Progenitor cell of endocrine pancreas (in vitro differentiated cells): ENCODE data around the gene TXNDC11. TPM values are rescaled to one million over a fixed set of nuclear protein-coding genes. Genes with fewer than 3 reads are reported as not detected.

Source experiments
- DNase-seq: peaks from one replicate; pipeline ENCODE4 v3.0.0; 2021; ENCODE audit warnings: low spot score; ENCODE audit not compliant: unreplicated experiment
- H3K27ac Mint-ChIP-seq: 2 replicates; pipeline ENCODE4 v1.8.0; 2021; ENCODE audit warnings: mild to moderate bottlenecking, moderate library complexity, mixed read lengths
- H3K27me3 Mint-ChIP-seq: 2 replicates; pipeline ENCODE4 v1.8.0; 2021; ENCODE audit warnings: mixed read lengths
- H3K36me3 Mint-ChIP-seq: 2 replicates; pipeline ENCODE4 v1.8.0; 2022; ENCODE audit warnings: mixed read lengths; ENCODE audit not compliant: insufficient read depth
- H3K4me1 Mint-ChIP-seq: 2 replicates; pipeline ENCODE4 v1.8.0; 2021; ENCODE audit warnings: low read depth, mixed read lengths
- H3K4me3 Mint-ChIP-seq: 2 replicates; pipeline ENCODE4 v1.8.0; 2021; ENCODE audit warnings: low read depth, mild to moderate bottlenecking, moderate library complexity, mixed read lengths
- H3K9me3 Mint-ChIP-seq: 2 replicates; pipeline ENCODE4 v1.8.0; 2021; ENCODE audit warnings: low read depth, mixed read lengths
- total RNA-seq: library from RNA; stranded (reverse); gene quantifications from 2 replicates; pipeline ENCODE4 v1.2.1, GENCODE V29; 2021
- TF ChIP-seq, protein P1 (sequence below): fragments of 200-600 bp; sonication (generic); IDR thresholded peaks from one replicate; pipeline ENCODE4 v1.5.0; 2021; ENCODE audit warnings: antibody characterized with exemption, mild to moderate bottlenecking; ENCODE audit not compliant: unreplicated experiment

The TXNDC11 gene
- total RNA-seq, 1 donor from 2014 or later = 30.8 TPM

DNA sequence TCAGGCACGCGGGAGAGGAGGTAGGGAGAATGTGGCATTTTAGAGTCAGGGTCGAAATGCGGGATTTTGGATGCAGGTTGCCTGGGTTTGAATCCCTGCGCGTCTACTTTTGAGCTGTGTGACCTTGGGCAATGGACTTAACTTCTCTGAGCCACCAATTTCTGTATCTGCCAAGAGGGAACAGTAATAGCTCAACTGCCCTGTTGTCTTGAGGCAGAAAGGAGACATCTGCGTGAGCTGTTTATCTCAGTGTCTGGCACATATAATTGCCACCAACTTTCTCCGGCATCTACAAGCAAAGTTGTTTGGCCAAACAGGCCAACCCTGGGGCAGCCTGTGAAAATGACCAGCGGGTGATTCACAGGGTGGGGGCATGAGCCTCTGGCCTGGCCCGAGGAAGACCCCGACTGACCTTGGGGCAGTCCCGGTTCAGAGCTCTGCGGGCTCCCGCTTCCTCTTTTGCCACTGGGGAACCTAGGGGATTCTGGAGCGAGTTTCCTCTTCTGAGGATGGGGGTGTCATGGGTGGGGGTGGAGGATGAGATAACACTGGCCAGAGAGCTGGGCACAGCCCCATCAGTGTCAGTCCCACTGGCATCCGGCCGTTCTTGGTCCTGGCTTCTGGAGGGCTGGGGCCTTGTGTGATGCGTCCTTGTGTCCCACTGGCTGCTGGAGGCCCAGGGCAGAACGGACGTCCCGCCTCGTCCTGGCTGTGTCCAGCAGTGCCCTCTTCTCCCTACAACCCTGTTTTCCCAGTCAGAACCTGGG lies 73.1 kb downstream of the TXNDC11 start:
- Mint-ChIP-seq H3K9me3 (no peaks in the 10 kb centered on the region), H3K27ac (peak overlapping the region; percentile 91), H3K4me3 (peak overlapping the region; percentile 80), H3K4me1 (peaks cover 23% of the 10 kb centered on the region), H3K27me3 (peaks cover 12% of the 10 kb centered on the region), H3K36me3 (peaks cover 1% of the 10 kb centered on the region)
- no peak for DNase-seq
- TF ChIP-seq, protein P1, sequence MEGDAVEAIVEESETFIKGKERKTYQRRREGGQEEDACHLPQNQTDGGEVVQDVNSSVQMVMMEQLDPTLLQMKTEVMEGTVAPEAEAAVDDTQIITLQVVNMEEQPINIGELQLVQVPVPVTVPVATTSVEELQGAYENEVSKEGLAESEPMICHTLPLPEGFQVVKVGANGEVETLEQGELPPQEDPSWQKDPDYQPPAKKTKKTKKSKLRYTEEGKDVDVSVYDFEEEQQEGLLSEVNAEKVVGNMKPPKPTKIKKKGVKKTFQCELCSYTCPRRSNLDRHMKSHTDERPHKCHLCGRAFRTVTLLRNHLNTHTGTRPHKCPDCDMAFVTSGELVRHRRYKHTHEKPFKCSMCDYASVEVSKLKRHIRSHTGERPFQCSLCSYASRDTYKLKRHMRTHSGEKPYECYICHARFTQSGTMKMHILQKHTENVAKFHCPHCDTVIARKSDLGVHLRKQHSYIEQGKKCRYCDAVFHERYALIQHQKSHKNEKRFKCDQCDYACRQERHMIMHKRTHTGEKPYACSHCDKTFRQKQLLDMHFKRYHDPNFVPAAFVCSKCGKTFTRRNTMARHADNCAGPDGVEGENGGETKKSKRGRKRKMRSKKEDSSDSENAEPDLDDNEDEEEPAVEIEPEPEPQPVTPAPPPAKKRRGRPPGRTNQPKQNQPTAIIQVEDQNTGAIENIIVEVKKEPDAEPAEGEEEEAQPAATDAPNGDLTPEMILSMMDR = no peak

- TF ChIP-seq, protein P1 = no peak
- peak overlapping the region; percentile 80 for H3K4me3 Mint-ChIP-seq
- H3K4me1 Mint-ChIP-seq = peaks cover 23% of the 10 kb centered on the region
- no peak for DNase-seq
- H3K9me3 Mint-ChIP-seq = no peaks in the 10 kb centered on the region
- H3K27ac Mint-ChIP-seq = peak overlapping the region; percentile 91
- H3K36me3 Mint-ChIP-seq = peaks cover 1% of the 10 kb centered on the region
- peaks cover 16% of the 10 kb centered on the region for H3K27me3 Mint-ChIP-seq
These were observed 73.9 kb downstream of the TXNDC11 start for GRCh38 chr16:11668623-11669379.

DNA sequence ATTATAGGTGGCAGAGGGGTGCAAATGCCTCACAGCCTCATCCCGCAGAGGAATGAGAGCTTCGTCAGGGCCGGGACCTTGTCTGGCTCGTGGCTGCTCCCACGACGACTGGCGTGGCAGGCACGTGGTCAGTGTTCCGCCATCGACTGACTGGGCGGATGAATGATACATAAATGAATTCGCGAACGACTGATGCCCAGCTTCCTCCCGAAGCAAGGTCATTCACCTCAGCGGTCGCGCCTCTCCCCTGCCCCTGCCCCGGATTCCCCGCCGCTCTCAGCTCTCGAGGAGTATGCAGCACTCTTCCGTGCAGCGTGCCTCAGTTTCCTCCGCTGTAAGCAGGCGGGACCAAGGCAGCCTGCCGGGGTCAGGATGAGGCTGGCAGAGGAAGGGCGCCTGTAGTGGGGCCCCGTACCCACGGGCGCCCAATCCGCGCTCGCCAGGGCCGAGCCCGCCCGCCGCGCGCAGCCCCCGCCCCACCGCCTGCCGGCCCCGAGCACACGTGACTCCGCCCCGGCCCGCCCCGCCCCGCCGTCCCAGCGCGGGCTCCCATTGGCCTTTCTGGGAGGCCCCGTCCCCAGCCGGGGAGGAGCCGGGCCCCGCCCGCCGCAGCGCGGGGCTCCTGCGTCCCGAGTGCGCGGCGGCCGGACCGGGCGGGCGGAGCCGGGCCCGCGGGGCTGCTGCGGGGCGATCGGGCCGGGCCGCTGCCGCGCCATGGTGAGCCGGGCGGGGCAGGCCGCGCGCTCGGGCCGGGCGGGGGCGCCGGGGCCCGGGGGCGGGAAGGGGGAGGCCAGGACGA lies 74.6 kb downstream of the TXNDC11 start, which contains the start of gene SNN:
SNN (plus strand) TSS at position 632 of the 799 bp plus-strand sequence. CDS start 7,605 bp downstream, outside the sequence.
- H3K4me1 Mint-ChIP-seq = peaks cover 23% of the 10 kb centered on the region
- peaks cover 16% of the 10 kb centered on the region for H3K27me3 Mint-ChIP-seq
- peak; percentile 82 for DNase-seq
- H3K9me3 Mint-ChIP-seq = no peaks in the 10 kb centered on the region
- H3K27ac Mint-ChIP-seq = peak within 1 kb of the TSS; percentile 91
- TF ChIP-seq, protein P1 = no peak
- peak within 1 kb of the TSS; percentile 80 for H3K4me3 Mint-ChIP-seq
- H3K36me3 Mint-ChIP-seq = peaks cover 1% of the 10 kb centered on the region

- H3K4me1 Mint-ChIP-seq = peaks cover 18% of the 10 kb centered on the region
- H3K9me3 Mint-ChIP-seq = no peaks in the 10 kb centered on the region
- no peak for DNase-seq
- peaks cover 1% of the 10 kb centered on the region for H3K36me3 Mint-ChIP-seq
- TF ChIP-seq, protein P1 = no peak
- peaks cover 16% of the 10 kb centered on the region for H3K27me3 Mint-ChIP-seq
- peak overlapping the region; percentile 61 for H3K4me3 Mint-ChIP-seq
- no peak overlapping the region for H3K27ac Mint-ChIP-seq
These were observed 75.3 kb downstream of the TXNDC11 start for GRCh38 chr16:11667221-11667823.
